LNCaP clone FGC (cell line): ENCODE results near the gene SMURF2.

Source experiments
- DNase-seq: peaks from one replicate; pipeline ENCODE4 v3.0.0-alpha.2; 2011; ENCODE audit warnings: low read depth
- H3K4me3 ChIP-seq: 2 replicates; pipeline ENCODE4 v1.5.1; 2011; ENCODE audit warnings: mild to moderate bottlenecking, low read depth, low read length, control low read depth
- TF ChIP-seq, protein P1 (sequence below): IDR thresholded peaks from 2 replicates; pipeline ENCODE4 v1.5.1; 2012; ENCODE audit warnings: mild to moderate bottlenecking; ENCODE audit not compliant: control insufficient read depth, insufficient read depth; ENCODE audit errors: extremely low read depth

SMURF2 gene

DNA sequence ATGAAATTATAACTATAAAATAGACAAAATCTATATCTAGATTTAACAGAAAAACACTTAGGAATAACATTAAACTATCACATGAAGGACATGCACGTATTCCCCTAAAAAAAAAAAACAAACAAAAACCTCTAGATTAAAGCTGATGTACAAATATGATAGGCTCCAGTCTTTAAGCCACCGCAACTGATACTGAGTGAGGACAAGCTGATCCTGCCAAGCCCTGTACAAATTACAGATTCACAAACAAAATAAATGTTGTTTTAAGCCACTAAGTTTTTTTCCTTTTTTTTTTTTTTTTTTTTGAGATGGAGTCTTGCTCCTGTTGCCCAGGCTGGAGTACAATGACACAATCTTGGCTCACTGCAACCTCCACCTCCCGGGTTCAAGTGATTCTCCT, 35.3 kb downstream of the SMURF2 start:
- H3K4me3 ChIP-seq = no peak overlapping the region
- TF ChIP-seq, protein P1, sequence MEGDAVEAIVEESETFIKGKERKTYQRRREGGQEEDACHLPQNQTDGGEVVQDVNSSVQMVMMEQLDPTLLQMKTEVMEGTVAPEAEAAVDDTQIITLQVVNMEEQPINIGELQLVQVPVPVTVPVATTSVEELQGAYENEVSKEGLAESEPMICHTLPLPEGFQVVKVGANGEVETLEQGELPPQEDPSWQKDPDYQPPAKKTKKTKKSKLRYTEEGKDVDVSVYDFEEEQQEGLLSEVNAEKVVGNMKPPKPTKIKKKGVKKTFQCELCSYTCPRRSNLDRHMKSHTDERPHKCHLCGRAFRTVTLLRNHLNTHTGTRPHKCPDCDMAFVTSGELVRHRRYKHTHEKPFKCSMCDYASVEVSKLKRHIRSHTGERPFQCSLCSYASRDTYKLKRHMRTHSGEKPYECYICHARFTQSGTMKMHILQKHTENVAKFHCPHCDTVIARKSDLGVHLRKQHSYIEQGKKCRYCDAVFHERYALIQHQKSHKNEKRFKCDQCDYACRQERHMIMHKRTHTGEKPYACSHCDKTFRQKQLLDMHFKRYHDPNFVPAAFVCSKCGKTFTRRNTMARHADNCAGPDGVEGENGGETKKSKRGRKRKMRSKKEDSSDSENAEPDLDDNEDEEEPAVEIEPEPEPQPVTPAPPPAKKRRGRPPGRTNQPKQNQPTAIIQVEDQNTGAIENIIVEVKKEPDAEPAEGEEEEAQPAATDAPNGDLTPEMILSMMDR = no peak
- peak; percentile 42 for DNase-seq

GRCh38 chr17:64625541-64625940, 36.6 kb downstream of the SMURF2 start:
- no peak overlapping the region for H3K4me3 ChIP-seq
- TF ChIP-seq, protein P1 = no peak
- no peak for DNase-seq

GRCh38 chr17:64622931-64623654, 39.0 kb downstream of the SMURF2 start:
- no peak overlapping the region for H3K4me3 ChIP-seq
- DNase-seq = no peak
- TF ChIP-seq, protein P1 = no peak

- no peak overlapping the region for H3K4me3 ChIP-seq
- TF ChIP-seq, protein P1 = no peak
- DNase-seq = no peak
Measured at GRCh38 chr17:64621772-64622171, 40.3 kb downstream of the SMURF2 start.

- TF ChIP-seq, protein P1 = no peak
- H3K4me3 ChIP-seq = no peak overlapping the region
- DNase-seq = no peak
Measured at GRCh38 chr17:64618848-64619247, 43.3 kb downstream of the SMURF2 start.

DNA sequence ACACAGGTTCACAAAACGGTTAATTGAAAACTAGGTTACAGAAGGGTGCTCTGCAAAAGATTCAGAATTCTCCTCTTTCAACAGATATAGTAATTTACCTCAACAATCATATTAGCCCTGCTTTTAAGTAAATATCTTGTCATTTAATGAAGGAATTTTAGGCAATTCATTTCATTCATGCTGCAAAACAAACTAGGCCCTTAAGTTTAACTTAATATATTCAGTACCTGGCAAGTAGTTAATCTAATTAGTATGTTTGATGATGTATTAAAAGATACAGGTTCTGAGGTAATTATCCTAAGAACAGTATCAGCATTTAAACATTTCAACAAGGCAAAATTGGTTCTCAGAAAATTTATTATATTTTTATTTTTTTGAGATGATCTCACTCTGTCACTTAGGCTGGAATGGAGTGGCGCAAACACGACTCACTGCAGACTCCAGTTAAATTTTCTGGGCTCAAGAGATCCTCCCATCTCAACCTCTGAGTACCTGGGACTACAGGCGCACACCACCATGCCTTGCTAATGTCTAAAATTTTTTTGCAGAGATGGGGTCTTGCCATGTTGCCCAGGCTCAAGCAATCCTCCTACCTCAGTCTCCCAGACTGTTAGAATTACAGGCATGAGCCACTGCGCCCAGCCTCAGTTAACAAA, 44.9 kb downstream of the SMURF2 start:
- no peak overlapping the region for H3K4me3 ChIP-seq
- TF ChIP-seq, protein P1 = no peak
- no peak for DNase-seq
